Thoracic aorta (tissue), 2 donors: Measurements from ENCODE around the gene HEG1. TPM values are rescaled to one million over a fixed set of nuclear protein-coding genes. Genes with fewer than 3 reads are reported as not detected.

ENCODE experiments used
- ATAC-seq: fragments of 150-250 bp; one replicate; pipeline ENCODE4 v1.8.0; 2017; ENCODE audit warnings: low read depth; ENCODE audit not compliant: insufficient number of reproducible peaks, low FRiP score
- DNase-seq: peaks from one replicate; pipeline ENCODE4 v3.0.0-alpha.2; 2020; ENCODE audit warnings: low spot score
- H3K27ac ChIP-seq, 2 donors: fragments of 200-600 bp; sonication (generic); 1 replicate in 1 of 2; 2 replicates in 1 of 2; pipeline ENCODE4 v1.5.1; 2016; ENCODE audit warnings: mild to moderate bottlenecking in 2 of 2, moderate library complexity in 2 of 2
- H3K27me3 ChIP-seq: fragments of 200-600 bp; sonication (generic); replicated peaks from 2 replicates; pipeline ENCODE4 v1.6.0; 2016; ENCODE audit warnings: mild to moderate bottlenecking; ENCODE audit not compliant: insufficient read depth
- H3K36me3 ChIP-seq: fragments of 200-600 bp; sonication (generic); one replicate; pipeline ENCODE4 v1.5.1; 2016
- H3K4me1 ChIP-seq, 2 donors: fragments of 200-600 bp; sonication (generic); 1 replicate in 1 of 2; 2 replicates in 1 of 2; pipeline versions ENCODE4 v1.5.1 to v1.6.0; 2016; ENCODE audit warnings: low read depth in 2 of 2, mild to moderate bottlenecking in 1 of 2; ENCODE audit not compliant: control insufficient read depth in 1 of 2
- H3K4me3 ChIP-seq: fragments of 200-600 bp; sonication (generic); 2 replicates; pipeline ENCODE4 v1.5.1; 2016; ENCODE audit warnings: mild to moderate bottlenecking
- H3K9me3 ChIP-seq: fragments of 200-600 bp; sonication (generic); 2 replicates; pipeline ENCODE4 v1.5.1; 2016
- total RNA-seq, 2 donors: library from RNA; depleted of rRNA; stranded (reverse); fragments of >200 nt; gene quantifications; one replicate each; pipeline versions ENCODE4 v1.1.0 to v1.2.3, GENCODE V29; 2016
- TF ChIP-seq, protein P1 (sequence below): fragments of 200-600 bp; sonication (generic); IDR thresholded peaks from one replicate; pipeline ENCODE4 v1.5.1; 2019; ENCODE audit warnings: antibody characterized with exemption

Gene HEG1
- total RNA-seq, 2 donors from 2014 or later = 114 to 168 TPM

DNA sequence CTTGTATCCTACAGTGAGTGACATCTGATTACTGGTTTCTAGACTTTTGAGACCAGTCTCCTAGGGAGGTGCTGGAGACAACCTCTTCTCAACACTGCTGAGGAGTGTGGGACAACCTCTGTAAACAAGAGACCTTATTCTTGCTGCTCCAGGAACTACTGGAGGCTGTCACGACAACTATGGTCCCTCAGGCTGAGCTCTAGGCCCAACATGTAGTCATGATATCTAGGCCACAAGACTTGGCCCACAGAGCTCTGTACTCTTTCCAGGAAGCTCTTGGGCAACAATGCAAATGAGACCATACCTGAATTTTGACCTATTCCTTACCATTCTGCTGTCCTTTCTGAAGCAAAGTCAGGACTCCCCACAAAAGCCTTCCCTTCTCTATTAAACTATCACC lies 24.3 kb upstream of the HEG1 start:
- TF ChIP-seq, protein P1, sequence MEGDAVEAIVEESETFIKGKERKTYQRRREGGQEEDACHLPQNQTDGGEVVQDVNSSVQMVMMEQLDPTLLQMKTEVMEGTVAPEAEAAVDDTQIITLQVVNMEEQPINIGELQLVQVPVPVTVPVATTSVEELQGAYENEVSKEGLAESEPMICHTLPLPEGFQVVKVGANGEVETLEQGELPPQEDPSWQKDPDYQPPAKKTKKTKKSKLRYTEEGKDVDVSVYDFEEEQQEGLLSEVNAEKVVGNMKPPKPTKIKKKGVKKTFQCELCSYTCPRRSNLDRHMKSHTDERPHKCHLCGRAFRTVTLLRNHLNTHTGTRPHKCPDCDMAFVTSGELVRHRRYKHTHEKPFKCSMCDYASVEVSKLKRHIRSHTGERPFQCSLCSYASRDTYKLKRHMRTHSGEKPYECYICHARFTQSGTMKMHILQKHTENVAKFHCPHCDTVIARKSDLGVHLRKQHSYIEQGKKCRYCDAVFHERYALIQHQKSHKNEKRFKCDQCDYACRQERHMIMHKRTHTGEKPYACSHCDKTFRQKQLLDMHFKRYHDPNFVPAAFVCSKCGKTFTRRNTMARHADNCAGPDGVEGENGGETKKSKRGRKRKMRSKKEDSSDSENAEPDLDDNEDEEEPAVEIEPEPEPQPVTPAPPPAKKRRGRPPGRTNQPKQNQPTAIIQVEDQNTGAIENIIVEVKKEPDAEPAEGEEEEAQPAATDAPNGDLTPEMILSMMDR = no peak
- Histone ChIP-seq H3K4me1 (no peaks in the 10 kb centered on the region), H3K9me3 (no peaks in the 10 kb centered on the region), H3K36me3 (no peaks in the 10 kb centered on the region), H3K27me3 (no peaks in the 10 kb centered on the region), H3K4me3 (no peak overlapping the region), H3K27ac (no peak overlapping the region)
- no peak for DNase-seq
- ATAC-seq = no peak

DNA sequence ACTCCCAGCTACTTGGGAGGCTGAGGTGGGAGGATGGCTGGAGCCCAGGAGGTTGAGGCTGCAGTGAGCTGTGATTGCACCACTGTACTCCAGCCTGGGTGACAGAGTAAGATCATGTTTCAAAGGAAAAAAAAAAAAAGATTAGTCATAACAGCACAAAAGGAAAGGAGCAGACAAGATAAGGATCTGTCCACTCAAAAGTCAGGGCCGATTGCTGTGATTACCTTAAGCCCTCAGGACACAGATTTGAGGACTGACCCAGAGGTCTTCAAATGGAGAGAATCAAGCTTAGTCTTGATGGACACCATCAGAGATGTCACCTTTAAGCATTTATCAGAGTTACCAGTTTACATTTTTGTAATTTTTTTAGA lies 23.9 kb upstream of the HEG1 start:
- no peaks in the 10 kb centered on the region for H3K9me3 ChIP-seq
- TF ChIP-seq, protein P1 = no peak
- H3K36me3 ChIP-seq = no peaks in the 10 kb centered on the region
- H3K27me3 ChIP-seq = no peaks in the 10 kb centered on the region
- no peak overlapping the region for H3K4me3 ChIP-seq
- no peak overlapping the region for H3K27ac ChIP-seq
- DNase-seq = no peak
- ATAC-seq = no peak
- H3K4me1 ChIP-seq = no peaks in the 10 kb centered on the region

DNA sequence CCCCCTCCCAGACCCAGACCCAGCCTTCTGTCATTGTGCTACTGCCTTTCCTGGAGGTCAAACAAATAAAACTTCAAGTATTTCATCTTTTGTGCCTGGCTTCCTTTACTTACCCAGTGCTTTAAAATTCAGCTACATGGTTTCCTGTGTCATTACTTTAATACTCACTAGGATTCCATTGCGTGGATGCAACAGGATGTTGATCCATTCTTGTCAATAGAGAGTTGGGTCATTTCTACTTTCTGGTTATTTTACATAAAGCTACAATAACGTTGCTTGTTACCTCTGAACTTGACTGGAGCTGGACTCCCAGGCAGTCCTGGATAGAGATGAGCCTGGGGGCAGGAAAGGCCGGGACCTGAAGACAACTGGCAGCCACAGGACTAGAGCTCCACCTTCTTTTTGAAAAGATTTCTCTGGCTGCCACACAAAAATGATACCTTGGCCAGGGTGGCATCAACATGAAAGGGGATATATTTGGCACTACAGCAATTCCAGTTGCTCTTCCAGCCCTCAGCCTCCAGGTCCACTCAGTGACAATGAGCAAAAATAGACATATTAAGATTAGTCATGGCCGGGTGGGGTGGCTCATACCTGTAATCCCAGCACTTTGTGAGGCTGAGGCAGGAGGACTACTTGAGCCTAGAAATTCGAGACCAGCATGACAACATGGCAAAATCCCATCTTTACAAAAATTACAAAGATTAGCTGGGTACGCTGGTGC lies 23.3 kb upstream of the HEG1 start:
- Histone ChIP-seq H3K27ac (no peak overlapping the region), H3K4me3 (no peak overlapping the region), H3K36me3 (no peaks in the 10 kb centered on the region), H3K9me3 (no peaks in the 10 kb centered on the region), H3K27me3 (no peaks in the 10 kb centered on the region), H3K4me1 (no peaks in the 10 kb centered on the region)
- no peak for ATAC-seq
- TF ChIP-seq, protein P1 = no peak
- no peak for DNase-seq

DNA sequence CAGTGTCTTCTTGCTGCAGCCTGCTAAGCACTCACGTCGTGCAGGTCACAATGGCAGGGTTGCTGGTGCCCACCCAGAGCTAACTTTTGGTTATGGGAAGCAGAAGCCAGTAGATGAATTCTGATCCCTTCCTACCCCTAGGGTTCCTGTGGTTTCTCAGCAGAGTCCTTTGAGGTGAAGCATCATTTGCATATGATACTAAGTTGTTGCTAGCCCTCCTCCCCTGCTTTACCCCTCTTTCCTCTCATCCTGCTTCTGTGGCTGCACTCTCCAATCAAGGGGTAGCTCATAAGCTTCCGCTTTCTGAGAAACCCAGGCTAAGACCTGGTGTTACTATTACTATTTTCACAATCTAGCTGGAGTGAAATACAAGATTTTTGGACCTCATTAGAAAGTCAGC lies 22.1 kb upstream of the HEG1 start:
- H3K4me3 ChIP-seq = no peak overlapping the region
- TF ChIP-seq, protein P1 = no peak
- no peaks in the 10 kb centered on the region for H3K4me1 ChIP-seq
- ATAC-seq (no peak), DNase-seq (no peak)
- no peaks in the 10 kb centered on the region for H3K36me3 ChIP-seq
- no peak overlapping the region for H3K27ac ChIP-seq
- no peaks in the 10 kb centered on the region for H3K27me3 ChIP-seq
- no peaks in the 10 kb centered on the region for H3K9me3 ChIP-seq

DNA sequence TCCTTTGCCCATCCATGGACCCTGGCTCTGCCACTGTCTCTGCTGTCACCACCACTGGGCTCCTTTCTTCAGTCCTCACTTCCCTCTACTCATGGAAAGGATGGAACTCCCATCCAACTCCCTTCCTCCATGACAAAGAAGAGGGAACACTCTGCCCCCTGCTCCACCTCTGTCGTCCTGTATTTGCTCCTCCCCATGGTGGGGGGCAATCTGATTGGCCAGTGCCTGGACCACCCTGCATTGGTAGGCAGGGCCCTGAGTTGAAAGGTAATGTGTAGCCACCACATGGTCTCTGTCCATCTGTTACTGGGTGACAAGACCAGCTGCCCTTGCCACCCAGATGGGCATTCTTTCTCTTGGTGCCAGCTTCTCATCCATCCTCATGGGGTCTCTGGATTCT lies 20.7 kb upstream of the HEG1 start:
- no peak for ATAC-seq

More for the DNA sequence above, 20.7 kb upstream of the HEG1 start:
- Histone ChIP-seq H3K4me1 (no peaks in the 10 kb centered on the region), H3K27ac (no peak overlapping the region), H3K9me3 (no peaks in the 10 kb centered on the region), H3K36me3 (no peaks in the 10 kb centered on the region), H3K4me3 (no peak overlapping the region), H3K27me3 (no peaks in the 10 kb centered on the region)
- DNase-seq = no peak
- TF ChIP-seq, protein P1 = no peak
